Stimulated activated CD8-positive, alpha-beta memory T cell treated with anti-CD3 and anti-CD28 coated beads, Interleukin-15, amount 100 ng/mL, for 24 hours (primary cell): ENCODE data around the gene EXOC7.
"Not testable (repeated sequence)": the region's sequence is repeated elsewhere in the genome, so short reads cannot be mapped to it uniquely, and the experiment has no call there.

Experiments
- DNase-seq: peaks from one replicate; pipeline ENCODE4 v3.0.0-alpha.2; 2020; ENCODE audit warnings: low read depth

The EXOC7 gene

GRCh38 chr17:76075364-76076145, 28.0 kb downstream of the EXOC7 start:
- DNase-seq, result no peak

GRCh38 chr17:76074390-76075363, 28.9 kb downstream of the EXOC7 start, which contains the start of gene GALR2:
Gene GALR2 (plus strand): TSS chr17:76074781. CDS start chr17:76074884, 103 bp downstream.
- no peak for DNase-seq

GRCh38 chr17:76072148-76072858, 31.3 kb downstream of the EXOC7 start, which contains the start of gene SRP68:
Gene SRP68 (minus strand): TSS chr17:76072517. CDS start chr17:76072491, 26 bp downstream.
- peak; percentile 61 for DNase-seq

GRCh38 chr17:76071531-76072147, 31.9 kb downstream of the EXOC7 start:
- DNase-seq, result no peak

- DNase-seq, result no peak
Observed at GRCh38 chr17:76065775-76066174, 37.8 kb downstream of the EXOC7 start.

GRCh38 chr17:76063875-76064546, 39.6 kb downstream of the EXOC7 start:
- no peak for DNase-seq

GRCh38 chr17:76058264-76058663, 45.3 kb downstream of the EXOC7 start:
- not testable (repeated sequence) for DNase-seq

GRCh38 chr17:76056882-76057281, 46.7 kb downstream of the EXOC7 start:
- no peak for DNase-seq

- no peak for DNase-seq
Observed at GRCh38 chr17:76054112-76054476, 49.5 kb downstream of the EXOC7 start.

- DNase-seq, result no peak
Observed at GRCh38 chr17:76053246-76054111, 50.1 kb downstream of the EXOC7 start.

- no peak for DNase-seq
Observed at GRCh38 chr17:76051561-76051960, 52.0 kb downstream of the EXOC7 start.

GRCh38 chr17:76050538-76051467, 52.8 kb downstream of the EXOC7 start:
- DNase-seq, result no peak

- no peak for DNase-seq
Observed at GRCh38 chr17:76049836-76050537, 53.6 kb downstream of the EXOC7 start.

GRCh38 chr17:76049239-76049638, 54.3 kb downstream of the EXOC7 start:
- no peak for DNase-seq

GRCh38 chr17:76048711-76049110, 54.9 kb downstream of the EXOC7 start:
- DNase-seq, result no peak

GRCh38 chr17:76048025-76048605, 55.5 kb downstream of the EXOC7 start:
- no peak for DNase-seq

GRCh38 chr17:76046064-76046463, 57.5 kb downstream of the EXOC7 start:
- DNase-seq, result no peak

GRCh38 chr17:76044475-76045007, 59.0 kb downstream of the EXOC7 start:
- DNase-seq, result not testable (repeated sequence)
